ENCODE data around the gene ZBTB48.
"Not testable (repeated sequence)": the region's sequence is repeated elsewhere in the genome, so short reads cannot be mapped to it uniquely, and the experiment has no call there.

ZBTB48 gene

DNA sequence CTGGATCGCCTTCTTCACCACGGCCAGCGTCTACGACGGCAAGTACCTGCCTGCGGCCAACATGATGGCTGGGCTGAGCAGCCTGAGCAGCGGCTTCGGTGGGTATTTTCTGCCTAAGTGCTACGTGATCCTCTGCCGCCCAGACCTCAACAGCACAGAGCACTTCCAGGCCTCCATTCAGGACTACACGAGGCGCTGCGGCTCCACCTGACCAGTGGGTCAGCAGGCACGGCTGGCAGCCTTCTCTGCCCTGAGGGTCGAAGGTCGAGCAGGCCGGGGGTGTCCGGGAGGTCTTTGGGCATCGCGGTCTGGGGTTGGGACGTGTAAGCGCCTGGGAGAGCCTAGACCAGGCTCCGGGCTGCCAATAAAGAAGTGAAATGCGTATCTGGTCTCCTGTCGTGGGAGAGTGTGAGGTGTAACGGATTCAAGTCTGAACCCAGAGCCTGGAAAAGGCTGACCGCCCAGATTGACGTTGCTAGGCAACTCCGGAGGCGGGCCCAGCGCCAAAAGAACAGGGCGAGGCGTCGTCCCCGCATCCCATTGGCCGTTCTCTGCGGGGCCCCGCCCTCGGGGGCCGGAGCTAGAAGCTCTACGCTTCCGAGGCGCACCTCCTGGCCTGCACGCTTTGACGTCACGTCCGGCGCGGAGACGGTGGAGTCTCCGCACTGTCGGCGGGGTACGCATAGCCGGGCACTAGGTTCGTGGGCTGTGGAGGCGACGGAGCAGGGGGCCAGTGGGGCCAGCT lies at the start of gene ZBTB48:
Gene ZBTB48, plus strand, starts transcription at position 621 of the 745 bp plus-strand sequence. CDS start 616 bp downstream, outside the sequence.
- peak; percentile 89 to 95 for DNase-seq (ENCODE audit: low read depth in 2 of 2, low spot score in 1 of 2)

DNA sequence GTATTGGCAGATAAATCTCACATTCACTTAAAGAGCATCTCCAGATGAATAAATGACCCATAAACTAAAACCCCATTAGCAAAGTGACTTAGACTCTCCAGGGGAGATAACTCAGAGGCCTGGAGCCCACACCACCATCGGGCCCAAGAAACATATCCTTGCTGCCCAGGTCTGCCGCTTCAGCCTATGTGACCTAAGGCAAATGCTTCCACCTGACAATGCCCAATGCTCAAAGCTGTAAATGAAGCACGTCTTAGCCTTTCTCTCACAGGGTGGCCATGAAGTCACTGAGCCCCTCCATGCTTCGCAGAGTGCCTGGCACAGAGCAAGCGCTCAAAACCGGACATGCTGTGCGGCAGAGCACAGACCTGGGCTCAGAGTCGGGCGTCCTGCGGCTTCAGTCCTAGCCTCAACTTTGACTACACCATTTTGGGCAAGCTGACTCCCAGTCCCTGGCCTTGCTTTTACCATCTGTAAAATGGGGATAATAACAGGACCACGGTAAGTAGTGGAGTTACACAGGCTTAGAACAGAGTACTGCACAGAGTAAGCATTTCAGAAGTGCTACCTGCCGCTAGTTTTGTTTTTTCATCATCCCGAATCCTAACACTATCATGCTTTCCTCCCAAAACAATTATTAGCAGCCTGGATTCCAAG lies 49.2 kb upstream of the ZBTB48 start:
- no peak for DNase-seq (ENCODE audit: low read depth in 2 of 2, low spot score in 1 of 2)

DNA sequence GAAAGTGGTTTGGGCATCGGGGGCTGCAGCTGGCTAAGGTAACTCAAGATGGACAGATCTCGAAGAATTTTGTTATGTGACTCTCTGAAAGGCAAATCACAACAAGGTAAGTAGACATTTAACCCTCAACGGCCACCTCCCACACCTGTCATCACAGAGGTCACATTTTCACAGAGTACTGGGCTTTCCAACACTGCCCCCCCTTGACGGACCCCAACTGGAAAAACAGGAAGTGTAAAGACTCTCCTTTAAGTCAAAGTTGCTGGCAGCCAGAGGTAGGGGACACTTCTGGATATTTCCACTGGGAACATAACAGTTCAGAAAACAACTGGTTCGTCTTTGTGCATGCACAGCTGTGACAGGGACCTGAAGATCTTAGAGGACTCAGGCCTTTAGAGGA lies 47.8 kb upstream of the ZBTB48 start:
- no peak for DNase-seq (ENCODE audit: low read depth in 2 of 2, low spot score in 1 of 2)

DNA sequence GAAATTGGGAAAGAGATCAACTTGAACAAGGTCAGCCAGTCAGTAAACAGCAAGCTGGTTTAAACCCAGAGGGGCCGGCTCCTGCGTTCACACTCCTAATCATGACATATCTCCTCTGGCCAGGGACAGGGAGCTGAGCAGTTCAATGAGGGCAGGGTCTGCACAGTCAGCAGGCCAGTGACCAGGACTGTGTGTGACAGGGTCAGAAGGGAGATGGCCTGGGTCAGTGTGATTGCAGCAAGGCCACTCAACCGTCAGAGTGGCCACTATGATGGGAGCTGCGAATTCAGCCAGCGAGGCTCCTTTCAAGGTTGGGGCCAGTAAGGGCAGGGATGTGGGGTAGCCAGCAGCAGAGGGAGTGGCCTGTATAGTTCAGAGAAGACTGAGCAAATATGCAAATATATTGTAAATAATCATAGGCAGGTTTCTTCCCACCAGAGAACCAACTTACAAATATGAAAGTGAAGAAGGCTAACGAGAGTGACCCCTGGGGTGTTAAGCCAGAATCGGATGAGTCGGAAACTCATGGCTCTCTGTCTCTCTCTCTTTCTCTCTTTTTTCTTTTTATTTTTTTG lies 45.5 kb upstream of the ZBTB48 start:
- no peak for DNase-seq (ENCODE audit: low read depth in 2 of 2, low spot score in 1 of 2)

DNA sequence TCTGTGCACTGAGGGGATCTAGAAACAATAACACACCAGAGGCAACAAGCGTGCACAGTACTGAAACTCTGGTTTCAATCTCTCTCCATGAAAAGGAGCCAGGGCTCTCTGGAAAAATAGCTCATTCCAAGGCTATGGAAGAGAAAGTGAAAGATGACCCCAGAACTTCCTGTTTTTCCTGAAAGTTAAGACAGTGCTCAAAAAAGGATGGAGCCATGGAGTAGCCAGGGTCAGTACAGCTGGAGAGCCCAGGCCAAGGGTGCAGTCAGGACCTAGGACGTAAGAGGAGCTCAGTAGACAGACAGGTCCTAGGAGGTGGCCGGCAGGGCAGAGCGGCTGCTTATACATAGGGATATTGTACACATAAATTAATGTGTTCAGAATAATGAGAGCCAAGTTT lies 44.6 kb upstream of the ZBTB48 start:
- no peak for DNase-seq (ENCODE audit: low read depth in 2 of 2, low spot score in 1 of 2)

DNA sequence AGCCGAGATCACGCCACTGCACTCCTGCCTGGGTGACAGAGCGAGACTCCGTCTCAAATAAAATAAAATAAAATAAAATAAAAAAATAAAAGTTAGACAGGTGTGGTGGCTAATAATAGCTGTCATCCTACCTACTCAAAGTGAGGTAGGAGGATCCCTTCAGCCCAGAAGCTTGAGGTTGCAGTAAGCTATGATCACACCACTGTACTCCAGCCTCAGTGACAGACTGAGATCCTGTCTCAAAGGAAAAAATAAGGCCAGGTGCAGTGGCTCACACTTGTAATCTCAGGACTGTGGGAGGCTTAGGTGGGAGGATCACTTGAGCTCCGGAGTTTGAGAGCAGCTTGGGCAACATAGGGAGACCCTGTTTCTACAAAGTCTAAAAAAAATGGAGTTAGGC lies 43.5 kb upstream of the ZBTB48 start:
- no peak for DNase-seq (ENCODE audit: low read depth in 2 of 2, low spot score in 1 of 2)

DNA sequence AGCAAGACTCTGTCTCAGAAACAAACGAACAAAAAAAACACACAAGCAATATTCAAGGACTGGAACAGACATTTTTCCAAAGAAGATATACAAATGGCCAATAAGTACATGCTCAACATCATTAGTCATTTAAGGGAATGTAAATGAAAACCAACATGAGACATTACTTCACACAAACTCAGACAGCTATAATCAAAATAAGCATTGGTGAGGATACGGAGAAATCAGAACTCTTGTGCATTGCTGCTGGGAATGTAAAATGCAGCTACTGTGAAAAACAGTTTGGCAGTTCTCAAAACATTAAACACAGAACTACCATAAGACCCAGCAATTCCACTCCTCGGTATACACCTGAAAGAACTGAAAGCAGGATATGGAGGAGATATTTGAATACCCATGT lies 40.8 kb upstream of the ZBTB48 start:
- no peak for DNase-seq (ENCODE audit: low read depth in 2 of 2, low spot score in 1 of 2)

DNA sequence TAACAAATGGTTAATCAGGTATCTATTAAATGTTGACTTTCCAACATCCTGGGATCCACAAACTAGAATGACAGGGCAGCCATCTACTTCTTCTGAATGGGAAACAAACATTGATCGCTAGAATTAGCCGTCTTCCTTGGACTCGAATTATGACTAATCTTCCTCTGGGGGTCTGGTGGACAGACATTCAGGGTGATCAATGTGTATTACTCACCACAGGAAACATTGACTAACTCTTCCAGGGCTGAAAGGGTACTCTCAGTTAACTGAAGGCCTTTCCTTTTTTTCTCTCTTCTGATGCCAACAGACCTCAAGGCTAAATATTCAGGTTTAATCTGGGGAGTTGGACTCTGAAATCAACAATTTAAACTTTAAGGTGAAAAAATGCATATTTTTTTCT lies 35.0 kb upstream of the ZBTB48 start:
- no peak for DNase-seq (ENCODE audit: low read depth in 2 of 2, low spot score in 1 of 2)

DNA sequence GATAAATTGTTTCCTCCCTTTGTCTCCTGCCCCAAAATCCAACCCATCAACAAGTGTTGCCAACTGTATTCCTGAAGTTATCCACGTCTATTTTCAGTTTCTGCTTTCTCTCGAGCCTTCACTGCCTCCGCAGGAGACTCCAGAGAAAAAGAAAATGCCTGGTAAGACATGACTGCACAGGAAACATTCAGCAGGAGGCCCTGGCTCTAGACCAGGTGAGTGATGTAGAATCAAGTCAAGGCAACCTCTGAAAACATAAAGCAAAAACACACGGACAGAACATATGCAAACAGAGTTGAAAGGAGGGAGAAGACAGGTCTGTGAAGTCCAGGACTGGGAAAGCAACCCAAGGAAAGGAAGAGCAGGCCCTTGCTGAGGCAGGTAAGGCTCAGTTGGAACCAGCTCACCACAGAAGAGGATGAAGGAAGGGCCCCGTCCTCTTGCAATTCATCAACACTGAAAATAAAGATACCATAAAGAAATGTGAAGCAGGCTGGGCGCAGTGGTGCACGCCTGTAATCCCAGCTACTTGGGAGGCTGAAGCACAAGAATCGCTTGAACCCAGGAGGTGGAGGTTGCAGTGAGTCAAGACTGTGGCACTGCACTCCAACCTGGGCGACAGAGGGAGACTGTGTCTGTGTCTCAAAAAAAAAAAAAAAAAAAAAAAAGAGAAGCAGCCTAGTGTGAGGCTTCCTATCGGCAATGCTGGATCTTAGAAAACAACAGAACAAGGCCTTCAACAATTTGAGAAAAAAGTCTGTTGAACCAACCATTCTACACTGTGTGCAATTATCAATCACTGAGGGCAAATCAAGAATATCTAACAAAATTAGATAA lies 34.3 kb upstream of the ZBTB48 start:
- no peak for DNase-seq (ENCODE audit: low read depth in 2 of 2, low spot score in 1 of 2)

DNA sequence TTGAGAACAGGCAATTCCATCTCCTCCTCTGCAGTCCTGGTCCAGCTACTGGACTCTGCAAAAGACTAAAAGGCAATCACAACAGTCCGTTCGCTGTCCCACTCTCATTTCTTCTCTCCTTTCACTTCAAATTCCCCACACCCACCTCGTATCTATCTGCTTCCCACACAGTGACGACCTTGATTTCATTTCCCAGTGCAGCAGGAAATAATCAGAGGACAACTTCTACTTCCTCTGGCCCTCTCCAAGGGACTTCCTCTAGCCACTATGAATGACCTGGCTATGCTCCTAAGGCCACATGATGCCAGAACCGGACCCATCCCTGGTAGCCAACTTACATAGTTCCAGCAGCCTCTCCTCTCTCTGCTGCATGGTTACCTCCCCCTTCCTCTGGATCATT lies 33.5 kb upstream of the ZBTB48 start:
- no peak for DNase-seq (ENCODE audit: low read depth in 2 of 2, low spot score in 1 of 2)

DNA sequence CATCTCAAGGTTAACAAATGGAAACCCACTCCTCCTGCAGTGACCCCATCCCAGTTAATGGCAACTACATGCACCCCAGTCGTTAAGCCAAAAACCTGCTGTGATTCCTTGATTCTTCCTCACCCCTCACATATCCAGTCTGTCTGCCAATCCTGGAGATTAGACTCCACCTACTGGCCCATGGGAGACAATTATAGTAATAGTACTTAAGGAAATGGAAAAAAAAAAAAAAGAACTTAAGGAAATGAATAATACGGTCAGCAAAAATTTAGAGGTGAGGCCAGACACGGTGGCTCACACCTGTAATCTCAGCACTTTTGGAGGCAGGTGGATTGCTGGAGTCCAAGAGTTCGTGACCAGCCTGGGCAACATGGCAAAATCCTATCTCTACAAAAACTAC lies 32.5 kb upstream of the ZBTB48 start:
- no peak for DNase-seq (ENCODE audit: low read depth in 2 of 2, low spot score in 1 of 2)

DNA sequence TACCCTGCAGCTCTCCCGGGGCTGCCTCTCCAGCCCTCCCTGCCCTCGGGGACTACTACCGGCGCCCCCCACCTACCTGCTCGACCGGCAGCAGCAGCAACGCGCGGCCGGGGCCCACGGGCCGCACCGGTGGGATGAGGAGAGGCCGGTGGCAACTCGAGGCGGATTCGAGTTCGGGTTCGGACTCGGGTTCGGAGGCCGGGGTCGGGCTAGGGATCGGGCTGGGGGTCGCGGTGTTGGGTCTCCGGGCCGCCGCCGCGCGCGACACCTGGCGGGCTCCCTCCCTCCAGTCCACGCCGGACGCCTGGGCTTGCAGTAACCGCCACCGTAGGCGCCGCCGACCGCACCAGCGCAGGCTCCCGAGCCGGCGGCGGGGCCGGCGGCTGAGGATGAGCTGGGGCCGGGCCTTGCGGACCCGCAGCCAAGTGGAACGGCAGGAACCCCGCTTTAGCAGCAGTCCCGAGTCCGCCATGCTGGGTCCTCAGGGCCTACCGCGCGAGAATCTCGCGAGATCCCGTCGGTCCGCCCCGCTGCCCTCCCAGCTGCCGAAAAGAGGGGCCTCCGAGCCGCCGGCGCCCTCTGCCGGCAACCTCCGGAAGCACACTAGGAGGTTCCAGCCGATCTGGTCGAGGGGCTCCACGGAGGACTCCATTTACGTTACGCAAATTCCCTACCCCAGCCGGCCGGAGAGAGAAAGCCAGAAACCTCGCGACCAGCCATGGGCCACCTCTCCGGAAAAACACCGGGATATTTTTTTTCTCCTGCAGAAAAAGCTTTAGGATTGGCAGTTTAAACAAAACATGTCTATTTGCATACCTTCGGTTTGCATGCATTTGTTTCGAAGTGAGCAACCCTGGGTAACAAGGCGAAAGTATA lies 25.5 kb upstream of the ZBTB48 start, which contains the start of gene NOL9:
Gene NOL9, minus strand, starts transcription at position 483 of the 876 bp plus-strand sequence. Its CDS starts 11 bp downstream, at position 472.
- peak; percentile 89 to 90 for DNase-seq (ENCODE audit: low read depth in 2 of 2, low spot score in 1 of 2)

DNA sequence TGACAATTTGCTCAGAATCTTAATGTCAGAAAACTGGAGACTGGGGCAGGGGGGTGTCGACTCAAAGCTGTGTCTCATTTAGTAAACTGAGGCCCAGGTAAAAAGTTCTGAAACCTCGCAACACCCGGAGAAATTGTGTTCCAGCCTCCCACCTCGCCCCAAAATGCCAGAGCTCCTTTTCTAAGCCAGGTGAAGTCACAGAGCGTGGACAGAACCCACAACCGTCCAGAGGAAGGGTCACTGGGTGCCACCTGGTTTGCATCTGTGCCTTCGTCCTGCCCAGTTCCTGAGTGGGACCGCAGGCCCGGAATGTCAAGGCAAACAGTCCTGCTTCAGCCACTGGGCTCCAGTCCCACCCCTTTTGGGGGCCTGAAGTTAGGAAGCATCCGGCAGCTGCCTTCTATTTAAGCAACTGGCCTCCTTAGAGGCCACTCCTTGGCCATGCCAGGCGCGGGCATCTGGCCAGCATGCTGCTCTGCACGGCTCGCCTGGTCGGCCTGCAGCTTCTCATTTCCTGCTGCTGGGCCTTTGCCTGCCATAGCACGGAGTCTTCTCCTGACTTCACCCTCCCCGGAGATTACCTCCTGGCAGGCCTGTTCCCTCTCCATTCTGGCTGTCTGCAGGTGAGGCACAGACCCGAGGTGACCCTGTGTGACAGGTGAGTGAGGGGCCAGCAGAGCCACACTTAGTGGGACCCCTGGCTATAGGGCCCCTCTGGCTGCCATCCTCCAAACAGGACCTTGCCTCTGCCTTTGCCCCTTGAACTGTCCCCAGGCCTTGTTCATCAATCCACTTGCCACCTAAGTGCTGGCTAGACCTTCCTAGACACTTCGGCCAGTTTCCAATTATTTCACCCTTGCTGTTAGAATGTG lies 24.7 kb upstream of the ZBTB48 start, which contains the start of gene TAS1R1:
Gene TAS1R1, plus strand, starts transcription at position 401 of the 872 bp plus-strand sequence. Its CDS starts 67 bp downstream, at position 468.
- no peak for DNase-seq (ENCODE audit: low read depth in 2 of 2, low spot score in 1 of 2)

DNA sequence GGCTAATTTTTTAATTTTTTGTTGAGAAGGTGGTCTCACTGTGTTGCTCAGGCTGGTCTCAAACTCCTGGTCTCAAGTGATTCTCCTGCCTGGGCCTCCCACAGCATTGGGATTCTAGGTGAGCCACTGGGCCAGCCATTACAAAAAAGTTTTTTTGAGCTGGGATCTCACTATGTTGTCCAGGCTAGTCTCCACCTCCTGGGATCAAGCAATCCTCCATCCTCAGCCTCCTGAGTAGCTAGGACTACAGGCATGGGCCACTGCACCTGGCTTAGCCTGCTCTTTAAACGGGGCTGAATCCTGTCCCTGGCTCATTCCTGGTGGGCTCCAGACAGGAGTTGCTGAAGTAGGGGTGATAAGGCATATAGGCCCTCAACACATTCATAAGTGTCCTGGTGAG lies 22.2 kb upstream of the ZBTB48 start:
- no peak for DNase-seq (ENCODE audit: low read depth in 2 of 2, low spot score in 1 of 2)

DNA sequence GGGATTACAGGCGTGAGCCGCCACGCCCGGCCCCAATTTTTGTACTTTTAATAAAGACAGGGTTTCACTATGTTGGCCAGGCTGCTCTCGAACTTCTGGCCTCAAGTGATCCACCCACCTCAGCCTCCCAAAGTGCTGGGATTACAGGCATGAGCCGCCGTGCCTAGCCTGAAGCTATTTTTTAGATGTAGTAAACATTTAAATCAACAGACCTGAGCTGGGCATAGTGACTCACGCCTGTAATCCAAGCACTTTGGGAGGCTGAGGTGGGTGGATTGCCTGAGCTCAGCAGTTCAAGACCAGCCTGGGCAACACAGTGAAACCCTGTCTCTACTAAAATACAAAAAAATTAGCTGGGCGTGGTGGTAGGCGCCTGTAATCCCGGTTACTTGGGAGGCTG lies 20.6 kb upstream of the ZBTB48 start:
- not testable (repeated sequence) for DNase-seq (ENCODE audit: low read depth in 2 of 2, low spot score in 1 of 2)

DNA sequence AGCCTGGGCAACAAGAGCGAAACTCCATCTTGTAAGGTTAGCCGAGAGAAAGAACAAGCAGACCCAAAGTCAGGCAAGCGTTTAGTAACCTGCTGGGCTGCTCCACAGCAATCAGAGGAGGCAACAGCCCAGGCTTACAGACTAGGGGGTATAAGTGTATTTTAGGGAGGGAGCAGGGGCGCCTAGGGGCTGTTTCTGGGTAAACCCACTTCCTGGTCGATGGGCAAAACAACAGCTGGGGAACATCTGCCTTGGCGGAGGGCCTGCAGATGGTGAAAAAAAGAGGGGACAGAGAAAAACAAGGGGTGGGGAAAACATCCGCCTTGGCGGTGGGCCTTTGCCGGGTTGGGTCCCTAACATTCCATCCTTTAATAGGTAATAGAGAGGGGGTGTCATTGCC lies 19.5 kb upstream of the ZBTB48 start:
- no peak for DNase-seq (ENCODE audit: low read depth in 2 of 2, low spot score in 1 of 2)

DNA sequence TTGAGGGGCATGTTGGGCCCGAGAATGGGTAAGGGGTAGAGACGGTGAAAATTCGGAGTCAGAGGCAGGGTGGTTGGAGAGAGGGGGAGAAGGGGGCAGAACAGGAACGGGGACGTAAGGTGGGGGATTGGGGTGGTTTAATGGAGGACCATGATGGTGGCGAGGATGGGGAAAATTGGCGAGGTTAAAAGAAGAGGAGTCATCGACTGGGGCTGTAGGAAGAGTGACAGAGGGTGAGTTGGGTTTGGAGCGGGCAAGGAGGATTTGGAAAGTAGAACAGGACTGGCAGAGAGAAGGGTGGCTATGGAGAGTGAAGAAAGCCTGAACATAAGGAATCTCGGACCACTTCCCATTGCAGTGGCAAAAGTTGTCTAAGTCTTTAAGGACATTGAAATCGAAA lies 10.8 kb upstream of the ZBTB48 start:
- DNase-seq (ENCODE audit: low read depth in 2 of 2, low spot score in 1 of 2): no peak

DNA sequence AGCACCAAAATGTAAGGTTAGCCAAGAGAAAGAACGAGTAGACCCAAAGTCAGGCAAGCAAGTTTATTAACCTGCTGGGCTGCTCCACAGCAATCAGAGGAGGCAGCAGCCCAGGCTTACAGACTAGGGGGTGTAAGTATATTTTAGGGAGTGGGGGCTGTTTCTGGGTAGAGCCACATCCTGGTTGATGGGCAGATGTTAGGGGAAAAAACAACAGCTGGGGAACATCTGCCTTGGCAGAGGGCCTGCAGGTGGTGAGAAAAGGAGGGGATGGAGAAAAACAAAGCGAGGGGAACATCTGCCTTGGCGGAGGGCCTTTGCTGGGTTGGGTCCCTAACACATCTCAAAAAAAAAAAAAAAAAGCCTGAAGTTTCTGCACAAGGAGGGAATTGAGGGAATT lies 9.7 kb upstream of the ZBTB48 start:
- DNase-seq (ENCODE audit: low read depth in 2 of 2, low spot score in 1 of 2): no peak

DNA sequence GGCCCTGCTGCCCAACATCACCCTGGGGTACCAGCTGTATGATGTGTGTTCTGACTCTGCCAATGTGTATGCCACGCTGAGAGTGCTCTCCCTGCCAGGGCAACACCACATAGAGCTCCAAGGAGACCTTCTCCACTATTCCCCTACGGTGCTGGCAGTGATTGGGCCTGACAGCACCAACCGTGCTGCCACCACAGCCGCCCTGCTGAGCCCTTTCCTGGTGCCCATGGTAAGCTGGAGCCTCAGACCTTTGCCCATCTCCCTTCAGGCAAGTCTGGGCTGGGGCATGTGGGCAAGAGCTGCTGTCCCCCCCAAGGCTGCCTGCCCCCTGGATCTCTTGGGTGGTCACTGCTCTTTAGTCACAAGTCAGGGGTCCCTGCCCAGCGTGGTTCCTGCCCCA lies 8.8 kb upstream of the ZBTB48 start:
- DNase-seq (ENCODE audit: low read depth in 2 of 2, low spot score in 1 of 2): no peak

Measured in stimulated activated CD8-positive, alpha-beta memory T cell treated with anti-CD3 and anti-CD28 coated beads, Interleukin-4, amount 100 ng/mL, for 1 hour (primary cell).